Measurements from ENCODE around the gene C12orf50.
"Not testable (repeated sequence)": the region's sequence is repeated elsewhere in the genome, so short reads cannot be mapped to it uniquely, and the experiment has no call there.

C12orf50 gene

GRCh38 chr12:88029093-88029665 lies at the start of gene C12orf50:
Gene C12orf50 (minus strand): TSS chr12:88029401. CDS start chr12:88026962, 2,439 bp downstream.
- DNase-seq = no peak

GRCh38 chr12:88067301-88067700 lies 38.1 kb upstream of the C12orf50 start:
- no peak for DNase-seq

- DNase-seq = no peak
Measured at GRCh38 chr12:88063375-88063774, 34.2 kb upstream of the C12orf50 start.

- DNase-seq = no peak
Measured at GRCh38 chr12:88062474-88062873, 33.3 kb upstream of the C12orf50 start.

GRCh38 chr12:88058719-88059077 lies 29.5 kb upstream of the C12orf50 start:
- DNase-seq = no peak

- no peak for DNase-seq
Measured at GRCh38 chr12:88057994-88058718, 29.0 kb upstream of the C12orf50 start.

- DNase-seq = no peak
Measured at GRCh38 chr12:88056571-88056970, 27.4 kb upstream of the C12orf50 start.

- peak; percentile 22 for DNase-seq
Measured at GRCh38 chr12:88052686-88053085, 23.5 kb upstream of the C12orf50 start.

GRCh38 chr12:88044035-88044434 lies 14.8 kb upstream of the C12orf50 start:
- DNase-seq = no peak

GRCh38 chr12:88037770-88038169 lies 8.6 kb upstream of the C12orf50 start:
- DNase-seq = no peak

GRCh38 chr12:88036353-88036965 lies 7.3 kb upstream of the C12orf50 start:
- no peak for DNase-seq

- DNase-seq = no peak
Measured at GRCh38 chr12:88035907-88036289, 6.7 kb upstream of the C12orf50 start.

- DNase-seq = peak; percentile 84
Measured at GRCh38 chr12:88035271-88035906, 6.2 kb upstream of the C12orf50 start.

GRCh38 chr12:88031161-88031560 lies 2.0 kb upstream of the C12orf50 start:
- DNase-seq = not testable (repeated sequence)

- no peak for DNase-seq
Measured at GRCh38 chr12:88026196-88026595, 3.0 kb downstream of the C12orf50 start.

GRCh38 chr12:88017964-88018363 lies 11.2 kb downstream of the C12orf50 start:
- DNase-seq = no peak

GRCh38 chr12:88015825-88016224 lies 13.4 kb downstream of the C12orf50 start:
- DNase-seq = no peak

GRCh38 chr12:88011755-88012154 lies 17.4 kb downstream of the C12orf50 start:
- DNase-seq = no peak

- DNase-seq = no peak
Measured at GRCh38 chr12:88006351-88006750, 22.9 kb downstream of the C12orf50 start.

- no peak for DNase-seq
Measured at GRCh38 chr12:88001327-88001726, 27.9 kb downstream of the C12orf50 start.

GRCh38 chr12:87995581-87996178 lies 33.5 kb downstream of the C12orf50 start:
- DNase-seq = peak; percentile 65

GRCh38 chr12:87991483-87991882 lies 37.7 kb downstream of the C12orf50 start:
- DNase-seq = no peak

GRCh38 chr12:87988534-87988933 lies 40.7 kb downstream of the C12orf50 start:
- DNase-seq = no peak
